Activated CD4-positive, alpha-beta T cell treated with anti-CD3 and anti-CD28 coated beads, Interleukin-10, Interleukin-2, amounts not matched to agents 100 ng/mL and 50 ng/mL, durations not matched to agents 16 hours and 8 hours (primary cell): ENCODE measurements around the gene STIM1.
A peak's percentile ranks its signal among the peaks of the same experiment; 100 is the strongest.

Experiments
- DNase-seq: peaks from one replicate; pipeline ENCODE4 v3.0.0-alpha.2; 2020

The STIM1 gene

DNA sequence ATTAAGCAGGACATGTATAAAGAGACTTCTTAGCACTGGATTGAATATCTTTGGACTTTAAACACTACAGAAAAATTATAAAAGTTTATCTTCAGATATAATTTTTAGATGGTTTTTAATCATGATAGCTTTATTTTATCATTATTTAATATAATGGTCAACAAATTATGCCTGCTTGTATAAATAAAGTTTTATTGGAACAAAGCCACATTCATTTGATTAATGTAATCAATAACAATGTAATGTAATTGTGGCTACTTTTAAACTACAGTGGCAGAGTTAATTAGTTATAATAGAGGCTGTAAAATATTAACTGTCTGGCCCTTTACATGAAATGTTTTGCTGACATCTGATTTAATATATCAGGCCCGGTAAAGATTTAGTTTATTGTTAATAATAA, 70.0 kb downstream of the STIM1 start:
- DNase-seq = no peak

GRCh38 chr11:3926458-3927095, 71.1 kb downstream of the STIM1 start:
- DNase-seq = no peak

DNA sequence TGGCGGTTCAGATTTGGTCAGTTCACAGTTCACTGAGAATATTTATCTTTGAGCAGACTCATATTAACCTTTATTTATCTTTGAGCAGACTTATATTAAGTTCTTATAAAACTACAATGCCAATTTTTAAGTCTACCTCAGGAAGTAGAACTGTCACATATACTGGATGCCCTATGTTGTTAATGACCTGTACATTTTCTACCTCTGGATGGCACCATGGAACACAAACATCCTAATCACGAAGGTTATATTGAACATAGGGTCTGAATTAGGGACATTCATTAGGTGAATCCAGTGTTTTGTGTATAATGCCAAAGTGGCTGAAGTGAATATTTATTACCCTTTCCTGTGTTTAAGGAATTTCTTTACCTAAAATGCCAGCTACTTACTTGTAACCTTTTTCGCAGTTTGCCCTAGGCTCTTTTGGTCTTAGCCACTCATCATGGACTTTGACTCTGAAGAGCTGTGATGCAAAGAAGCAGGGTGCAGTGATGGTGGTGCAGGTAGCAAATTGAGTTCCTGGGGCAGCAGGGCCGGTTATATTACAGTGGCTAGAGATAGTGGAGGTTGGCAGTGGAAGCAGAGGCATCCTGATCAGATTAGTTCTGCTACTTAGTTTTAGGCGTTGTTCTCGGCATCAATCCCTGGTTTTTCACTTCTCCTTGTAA, 71.8 kb downstream of the STIM1 start:
- DNase-seq = no peak

- DNase-seq = no peak
These were observed 73.8 kb downstream of the STIM1 start for GRCh38 chr11:3929232-3929631.

- no peak for DNase-seq
These were observed 74.2 kb downstream of the STIM1 start for GRCh38 chr11:3929649-3930048.

DNA sequence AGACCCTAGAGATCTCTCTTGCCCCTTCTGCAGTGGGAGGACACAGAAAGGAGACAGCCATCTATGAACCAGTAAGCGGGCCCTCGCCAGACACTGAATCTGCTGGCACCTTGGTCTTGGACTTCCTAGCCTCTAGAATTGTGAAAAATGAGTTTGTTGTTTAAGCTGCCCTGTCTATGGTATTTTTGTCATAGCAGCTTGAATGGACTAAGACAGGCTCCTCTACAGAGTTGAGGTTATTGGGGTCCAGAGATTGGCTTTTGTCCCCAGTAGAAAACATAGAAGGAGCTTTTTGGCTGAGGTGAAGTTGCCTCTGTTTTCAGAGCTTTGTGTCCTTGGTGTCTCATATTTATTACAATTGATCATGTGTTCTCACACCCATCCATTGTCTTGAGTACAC, 77.2 kb downstream of the STIM1 start:
- DNase-seq = no peak

- no peak for DNase-seq
These were observed 77.7 kb downstream of the STIM1 start for GRCh38 chr11:3933165-3933628.

DNA sequence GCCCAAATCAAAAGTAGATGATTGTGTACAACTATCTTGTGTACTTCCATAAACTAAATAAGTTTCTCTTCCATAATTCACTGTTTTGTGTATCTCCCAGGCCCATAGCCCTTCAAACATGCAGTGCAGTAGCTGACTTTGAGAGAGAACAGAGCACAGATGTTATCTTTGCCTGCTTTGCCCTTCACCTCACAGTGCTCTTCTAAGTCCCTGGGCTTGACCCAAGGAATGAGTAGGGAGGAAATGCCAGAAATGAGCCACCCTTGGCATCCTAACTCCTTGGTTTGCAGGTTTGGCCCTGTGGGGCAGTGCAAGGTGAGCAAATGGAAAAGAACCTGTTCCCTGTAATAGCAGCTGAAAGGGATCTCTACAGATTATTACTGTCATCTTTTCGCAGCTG, 79.2 kb downstream of the STIM1 start:
- DNase-seq = no peak

DNA sequence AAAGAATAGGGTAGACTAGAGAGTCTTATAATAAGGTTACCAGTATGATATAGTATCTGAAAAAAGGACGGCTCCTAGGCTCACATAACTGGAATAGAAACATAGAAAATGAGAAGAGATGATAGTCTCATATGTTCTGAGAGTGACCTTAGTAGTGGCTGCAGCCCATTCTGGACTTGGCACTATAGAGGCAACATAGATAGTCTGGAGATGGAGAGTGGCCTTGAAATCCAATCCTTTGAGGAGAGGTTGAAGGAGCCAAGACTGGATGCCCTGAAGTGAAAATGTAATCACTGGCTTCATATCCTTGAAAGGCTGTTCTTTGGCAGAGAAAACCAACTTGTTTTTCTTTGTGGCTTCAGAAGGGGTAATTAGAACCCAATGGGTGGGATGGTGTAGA, 81.1 kb downstream of the STIM1 start:
- DNase-seq = no peak

- no peak for DNase-seq
These were observed 83.7 kb downstream of the STIM1 start for GRCh38 chr11:3939211-3939610.

DNA sequence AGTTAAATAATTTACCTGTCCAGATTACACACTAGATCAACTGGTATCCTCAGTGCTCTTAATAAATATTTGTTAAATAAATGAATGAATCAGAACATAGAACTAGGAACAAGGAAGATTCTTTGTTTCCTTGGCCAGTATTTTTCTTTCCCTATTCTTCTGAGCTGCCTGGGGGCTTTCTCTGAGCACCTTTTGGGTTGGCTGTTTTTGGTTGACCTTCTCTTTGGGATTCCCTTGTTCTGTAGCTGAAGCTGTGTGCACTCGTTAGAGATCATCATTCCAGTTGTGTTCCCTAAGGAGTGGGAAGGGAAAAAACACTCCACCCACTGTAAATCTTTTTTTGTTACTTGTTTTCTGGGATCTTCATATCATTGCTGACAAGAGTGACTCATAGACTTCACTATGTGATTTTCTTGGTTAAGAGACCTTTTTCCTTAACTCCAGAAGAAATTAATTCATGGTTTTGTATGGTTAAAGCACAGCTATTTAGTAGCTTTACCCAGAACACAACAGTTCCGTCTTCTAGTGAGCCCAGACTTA, 84.3 kb downstream of the STIM1 start:
- DNase-seq = no peak

GRCh38 chr11:3942160-3942955, 86.9 kb downstream of the STIM1 start:
- peak; percentile 48 for DNase-seq

DNA sequence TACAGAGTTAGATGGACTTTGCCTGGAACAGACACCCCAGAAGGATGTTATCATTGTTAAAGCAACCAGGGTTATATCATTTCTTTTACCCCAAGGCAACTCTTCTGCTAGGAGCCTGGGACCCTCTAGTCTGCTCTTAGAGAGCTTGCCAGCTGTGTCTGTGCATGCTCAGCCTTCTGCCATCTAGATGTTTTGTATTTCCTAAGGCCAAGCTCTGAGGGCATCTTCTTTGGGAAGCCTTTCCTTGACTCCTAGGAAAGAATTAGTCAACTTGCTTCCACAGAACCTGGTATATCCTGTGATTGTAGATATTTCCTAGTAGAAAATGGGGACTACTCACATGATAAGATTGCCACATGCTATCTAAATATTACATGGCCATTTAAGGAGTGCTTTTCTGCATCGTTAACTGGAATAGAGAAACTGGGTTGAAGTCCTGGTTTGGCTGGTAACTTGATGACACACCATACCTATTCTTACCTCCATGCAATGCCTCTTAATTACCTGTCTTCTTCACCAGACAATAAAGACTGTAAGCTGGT, 87.6 kb downstream of the STIM1 start:
- no peak for DNase-seq

DNA sequence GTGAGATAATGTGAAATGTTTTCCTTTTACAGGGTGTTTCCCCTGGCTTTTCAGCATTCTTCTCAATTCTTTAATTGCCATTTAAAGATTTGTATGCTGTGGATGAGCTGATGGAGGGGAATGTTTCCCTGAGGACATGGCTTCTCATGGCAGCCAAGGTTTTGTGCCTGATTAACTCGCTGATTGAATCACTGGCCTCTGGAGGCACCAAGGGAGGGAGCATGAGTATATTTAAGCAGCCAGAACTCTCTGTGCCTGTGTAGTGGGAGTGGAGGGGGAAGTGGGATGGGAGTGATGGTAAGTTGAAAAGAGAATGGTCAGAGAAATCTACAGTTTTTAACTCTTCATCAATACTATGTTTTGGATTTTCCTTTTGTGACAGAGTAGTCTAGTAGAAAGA, 88.7 kb downstream of the STIM1 start:
- DNase-seq = no peak

DNA sequence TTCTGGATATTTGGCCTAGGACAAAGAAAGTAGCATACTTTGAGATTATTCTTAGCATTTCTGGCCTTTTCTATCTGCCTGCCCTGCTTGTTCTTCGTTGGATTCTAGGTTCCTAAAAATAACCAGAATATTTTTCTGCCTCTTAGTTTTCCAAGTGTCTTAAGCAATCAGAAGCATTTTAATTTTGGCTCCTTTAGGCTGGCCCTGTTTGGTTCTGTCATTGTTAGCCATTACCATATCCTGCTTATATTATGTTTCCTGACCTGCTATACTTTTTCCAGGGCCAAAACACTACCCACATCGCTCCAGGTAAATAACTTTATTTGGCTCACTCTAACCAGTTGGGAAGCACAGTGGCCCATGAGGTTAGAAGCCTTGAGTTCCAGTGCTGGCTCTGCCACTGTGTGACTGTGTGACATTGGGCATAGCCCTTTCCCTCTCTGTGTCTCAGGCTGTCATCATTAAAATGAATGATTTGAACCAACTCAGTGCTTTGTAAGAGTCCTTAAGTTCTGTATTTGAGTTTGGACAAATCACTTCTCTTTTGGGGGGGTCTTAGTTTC, 91.1 kb downstream of the STIM1 start:
- no peak for DNase-seq

- peak; percentile 91 for DNase-seq
These were observed 91.6 kb downstream of the STIM1 start for GRCh38 chr11:3947061-3947460.

DNA sequence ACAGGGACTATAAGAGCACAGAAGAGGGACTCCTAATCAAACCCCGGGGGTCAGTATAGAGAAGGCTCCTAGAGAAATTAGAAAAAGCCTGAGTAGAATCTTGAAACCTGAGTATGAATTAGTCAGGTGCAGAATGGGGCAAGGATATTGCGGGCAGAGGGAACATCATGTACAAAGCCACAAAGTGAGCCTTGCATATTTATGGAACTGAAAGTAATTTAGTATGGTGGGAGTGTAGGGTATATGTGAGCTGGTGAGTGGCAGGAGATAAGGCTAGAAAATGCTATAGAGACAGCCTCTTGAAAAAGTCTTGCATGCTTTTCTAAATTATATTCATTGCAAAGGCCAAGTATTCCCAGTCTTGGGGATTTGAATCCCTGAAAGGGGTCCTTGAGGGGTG, 93.7 kb downstream of the STIM1 start:
- peak; percentile 60 for DNase-seq

- no peak for DNase-seq
These were observed 95.7 kb downstream of the STIM1 start for GRCh38 chr11:3950996-3951660.

GRCh38 chr11:3952715-3953114, 97.3 kb downstream of the STIM1 start:
- DNase-seq = no peak

DNA sequence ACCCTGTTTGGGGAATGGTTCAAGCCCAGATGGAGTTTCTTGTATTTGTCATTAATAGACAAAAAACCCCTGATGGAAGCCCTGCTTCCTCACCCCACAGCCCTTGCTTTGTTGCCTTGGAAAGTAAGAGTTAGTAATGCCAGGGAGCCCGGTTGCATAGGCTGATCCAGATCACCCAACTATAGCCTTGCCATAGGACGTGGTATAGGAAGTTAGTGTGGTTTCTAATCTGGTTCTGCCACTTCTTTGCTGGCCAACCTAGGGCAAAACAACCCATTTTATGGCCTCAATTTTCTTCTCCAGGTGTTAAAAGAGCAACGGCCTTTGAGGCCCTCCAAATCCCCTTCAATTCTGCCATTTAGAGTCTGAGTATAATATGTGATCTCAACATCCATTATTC, 97.9 kb downstream of the STIM1 start:
- no peak for DNase-seq

GRCh38 chr11:3954448-3955298, 99.2 kb downstream of the STIM1 start:
- DNase-seq = peak; percentile 56

- peak; percentile 71 for DNase-seq
These were observed 99.8 kb downstream of the STIM1 start for GRCh38 chr11:3955299-3955665.
